ENCODE measurements around the gene TM4SF4. TPM values are rescaled to one million over a fixed set of nuclear protein-coding genes. Genes with fewer than 3 reads are reported as not detected.

TM4SF4 gene
- polyA plus RNA-seq, 3 donors = 0.08 TPM; not detected in 2

- no peak overlapping the region for H3K4me3 Mint-ChIP-seq
- peaks cover 13% of the 10 kb centered on the region for H3K4me1 Mint-ChIP-seq
- no peak overlapping the region for H2AFZ ChIP-seq (ENCODE audit: insufficient read depth, low read depth, low read length, poor library complexity, severe bottlenecking)
- no peaks in the 10 kb centered on the region for H3K9me3 Mint-ChIP-seq
- DNase-seq = no peak
- no peak overlapping the region for H3K4me3 ChIP-seq (replicated peaks in 1 of 3; ENCODE audit: low read depth in 2 of 3, low read length in 3 of 3)
- no peak for TF ChIP-seq CTCF (IDR thresholded peaks at IDR 0.05)
- peaks cover 6 to 7% of the 10 kb centered on the region in 2 donors for H3K4me1 ChIP-seq (ENCODE audit: control insufficient read depth in 1 of 2, insufficient read depth in 2 of 2, low read length in 2 of 2)
- no peaks in the 10 kb centered on the region for H3K36me3 Mint-ChIP-seq
- H3K79me2 ChIP-seq (ENCODE audit: insufficient read depth, low read length) = no peaks in the 10 kb centered on the region
- H3K36me3 ChIP-seq (replicated peaks in 1 of 2; ENCODE audit: control insufficient read depth in 1 of 2, insufficient read depth in 2 of 2, low read length in 2 of 2) = no peaks in the 10 kb centered on the region
- no peak overlapping the region for H3K27ac Mint-ChIP-seq
- H3K27me3 Mint-ChIP-seq (ENCODE audit: low read depth in 3 of 3) = peaks cover 7 to 22% (median 19%) of the 10 kb centered on the region in 3 donors
- H3K4me2 ChIP-seq (replicated peaks; ENCODE audit: extremely low read depth, low read length, poor library complexity, severe bottlenecking) = no peak overlapping the region
- H3K27ac ChIP-seq (ENCODE audit: low read depth in 1 of 2, low read length in 2 of 2) = no peak overlapping the region
- peaks cover 2 to 4% of the 10 kb centered on the region in 2 donors for H3K27me3 ChIP-seq (ENCODE audit: control insufficient read depth in 2 of 2, insufficient read depth in 2 of 2, low read length in 2 of 2)
- H3K9me3 ChIP-seq (replicated peaks in 1 of 2; ENCODE audit: control insufficient read depth in 1 of 2, insufficient read depth in 1 of 2, low read length in 2 of 2) = no peaks in the 10 kb centered on the region
- intact Hi-C loops (cut with micrococcal nuclease) = no loop called here
- no peaks in the 10 kb centered on the region for H4K20me1 ChIP-seq (ENCODE audit: insufficient read depth, low read length)
- no peak overlapping the region for H3K9ac ChIP-seq (ENCODE audit: insufficient read depth, low read length, poor library complexity, severe bottlenecking)
- 87% methylated on average over 10 of the region's 11 CpGs for WGBS (ENCODE audit: insufficient coverage)
Measured at GRCh38 chr3:149536429-149536828, 61.9 kb downstream of the TM4SF4 start.

- H3K9ac ChIP-seq (ENCODE audit: insufficient read depth, low read length, poor library complexity, severe bottlenecking) = no peak overlapping the region
- Mint-ChIP-seq H3K27me3 (ENCODE audit: low read depth in 3 of 3) (peaks cover 11 to 20% (median 19%) of the 10 kb centered on the region in 3 donors), H3K9me3 (no peaks in the 10 kb centered on the region), H3K27ac (no peak overlapping the region), H3K4me3 (no peak overlapping the region), H3K4me1 (no peaks in the 10 kb centered on the region), H3K36me3 (no peaks in the 10 kb centered on the region)
- H3K4me2 ChIP-seq (replicated peaks; ENCODE audit: extremely low read depth, low read length, poor library complexity, severe bottlenecking) = no peak overlapping the region
- H3K27me3 ChIP-seq (ENCODE audit: control insufficient read depth in 2 of 2, insufficient read depth in 2 of 2, low read length in 2 of 2) = peaks cover 2 to 4% of the 10 kb centered on the region in 2 donors
- DNase-seq = no peak
- no peak overlapping the region for H2AFZ ChIP-seq (ENCODE audit: insufficient read depth, low read depth, low read length, poor library complexity, severe bottlenecking)
- TF ChIP-seq CTCF (IDR thresholded peaks at IDR 0.05) = no peak
- H3K4me3 ChIP-seq (replicated peaks in 1 of 3; ENCODE audit: low read depth in 2 of 3, low read length in 3 of 3) = no peak overlapping the region
- intact Hi-C loops (cut with micrococcal nuclease) = no loop called here
- WGBS (ENCODE audit: insufficient coverage) = no CpG with 5 or more reads among the region's 1 CpG
- H3K4me1 ChIP-seq (ENCODE audit: control insufficient read depth in 1 of 2, insufficient read depth in 2 of 2, low read length in 2 of 2) = no peaks in the 10 kb centered on the region
- no peaks in the 10 kb centered on the region for H4K20me1 ChIP-seq (ENCODE audit: insufficient read depth, low read length)
- no peaks in the 10 kb centered on the region for H3K36me3 ChIP-seq (replicated peaks in 1 of 2; ENCODE audit: control insufficient read depth in 1 of 2, insufficient read depth in 2 of 2, low read length in 2 of 2)
- H3K9me3 ChIP-seq (replicated peaks in 1 of 2; ENCODE audit: control insufficient read depth in 1 of 2, insufficient read depth in 1 of 2, low read length in 2 of 2) = no peaks in the 10 kb centered on the region
- H3K79me2 ChIP-seq (ENCODE audit: insufficient read depth, low read length) = no peaks in the 10 kb centered on the region
- no peak overlapping the region for H3K27ac ChIP-seq (ENCODE audit: low read depth in 1 of 2, low read length in 2 of 2)
Measured at GRCh38 chr3:149538371-149538770, 63.9 kb downstream of the TM4SF4 start.
